AG10803 (cell line): Measurements from ENCODE around the gene SCNN1G.

Source experiments
- DNase-seq: peaks from one replicate; pipeline ENCODE4 v3.0.0; 2010; ENCODE audit warnings: low read depth
- H3K4me3 ChIP-seq: 2 replicates; pipeline ENCODE4 v1.5.1; 2011; ENCODE audit warnings: mild to moderate bottlenecking, low read length, control low read depth
- CTCF ChIP-seq: conservative IDR thresholded peaks from 2 replicates; pipeline ENCODE4 v1.5.1; 2011; ENCODE audit warnings: mild to moderate bottlenecking, low read length, control low read depth, inconsistent platforms

Gene SCNN1G

GRCh38 chr16:23214796-23215195 lies 32.3 kb downstream of the SCNN1G start:
- DNase-seq: no peak
- TF ChIP-seq CTCF: no peak
- H3K4me3 ChIP-seq: no peak overlapping the region

GRCh38 chr16:23215435-23215834 lies 32.9 kb downstream of the SCNN1G start:
- no peak overlapping the region for H3K4me3 ChIP-seq
- no peak for TF ChIP-seq CTCF
- no peak for DNase-seq

- TF ChIP-seq CTCF: no peak
- no peak for DNase-seq
- no peak overlapping the region for H3K4me3 ChIP-seq
Observed at GRCh38 chr16:23216658-23217246, 34.2 kb downstream of the SCNN1G start.

- TF ChIP-seq CTCF: no peak
- DNase-seq: no peak
- no peak overlapping the region for H3K4me3 ChIP-seq
Observed at GRCh38 chr16:23217646-23218045, 35.1 kb downstream of the SCNN1G start.

GRCh38 chr16:23222929-23223328 lies 40.4 kb downstream of the SCNN1G start:
- H3K4me3 ChIP-seq: no peak overlapping the region
- DNase-seq: no peak
- TF ChIP-seq CTCF: no peak

- TF ChIP-seq CTCF: no peak
- no peak for DNase-seq
- no peak overlapping the region for H3K4me3 ChIP-seq
Observed at GRCh38 chr16:23223368-23223767, 40.8 kb downstream of the SCNN1G start.

GRCh38 chr16:23225109-23225508 lies 42.6 kb downstream of the SCNN1G start:
- DNase-seq: no peak
- TF ChIP-seq CTCF: no peak
- no peak overlapping the region for H3K4me3 ChIP-seq
